Renal cortical epithelial cell (primary cell): Measurements from ENCODE around the gene RELN. TPM values are rescaled to one million over a fixed set of nuclear protein-coding genes. Genes with fewer than 3 reads are reported as not detected.

Source experiments
- DNase-seq: peaks from one replicate; pipeline ENCODE4 v3.0.0-alpha.2; 2011; ENCODE audit warnings: low read depth
- total RNA-seq: library from RNA; depleted of rRNA; stranded (reverse); fragments of >200 nt; gene quantifications from 2 replicates; pipeline ENCODE4 v1.2.3, GENCODE V29; 2014

RELN gene
- total RNA-seq, 1 donor from 2014 or later = 4.8 TPM

- no peak for DNase-seq
These were observed 303.4 kb downstream of the RELN start for GRCh38 chr7:103686064-103686463.

- no peak for DNase-seq
These were observed 303.8 kb downstream of the RELN start for GRCh38 chr7:103685646-103686045.

GRCh38 chr7:103683348-103683747, 306.1 kb downstream of the RELN start:
- no peak for DNase-seq

- no peak for DNase-seq
These were observed 309.0 kb downstream of the RELN start for GRCh38 chr7:103680161-103681144.

- DNase-seq = peak; percentile 31
These were observed 310.0 kb downstream of the RELN start for GRCh38 chr7:103679151-103680132.

- DNase-seq = no peak
These were observed 321.0 kb downstream of the RELN start for GRCh38 chr7:103668279-103668941.

GRCh38 chr7:103666326-103666725, 323.1 kb downstream of the RELN start:
- no peak for DNase-seq

GRCh38 chr7:103664577-103664976, 324.9 kb downstream of the RELN start:
- DNase-seq = no peak

- peak; percentile 94 for DNase-seq
These were observed 328.7 kb downstream of the RELN start for GRCh38 chr7:103660455-103661371.

- peak; percentile 40 for DNase-seq
These were observed 331.1 kb downstream of the RELN start for GRCh38 chr7:103658055-103659005.

- DNase-seq = no peak
These were observed 332.0 kb downstream of the RELN start for GRCh38 chr7:103657474-103657894.

GRCh38 chr7:103656221-103656620, 333.2 kb downstream of the RELN start:
- DNase-seq = no peak

GRCh38 chr7:103651593-103652377, 337.7 kb downstream of the RELN start:
- DNase-seq = no peak

- DNase-seq = no peak
These were observed 340.4 kb downstream of the RELN start for GRCh38 chr7:103649052-103649451.

- DNase-seq = no peak
These were observed 341.3 kb downstream of the RELN start for GRCh38 chr7:103648135-103648534.

- no peak for DNase-seq
These were observed 345.1 kb downstream of the RELN start for GRCh38 chr7:103644319-103644718.

- peak; percentile 68 for DNase-seq
These were observed 349.3 kb downstream of the RELN start for GRCh38 chr7:103640031-103640779.

- DNase-seq = peak; percentile 31
These were observed 351.7 kb downstream of the RELN start for GRCh38 chr7:103637726-103638125.
